ENCODE measurements around the gene SPSB1.

SPSB1 gene

DNA sequence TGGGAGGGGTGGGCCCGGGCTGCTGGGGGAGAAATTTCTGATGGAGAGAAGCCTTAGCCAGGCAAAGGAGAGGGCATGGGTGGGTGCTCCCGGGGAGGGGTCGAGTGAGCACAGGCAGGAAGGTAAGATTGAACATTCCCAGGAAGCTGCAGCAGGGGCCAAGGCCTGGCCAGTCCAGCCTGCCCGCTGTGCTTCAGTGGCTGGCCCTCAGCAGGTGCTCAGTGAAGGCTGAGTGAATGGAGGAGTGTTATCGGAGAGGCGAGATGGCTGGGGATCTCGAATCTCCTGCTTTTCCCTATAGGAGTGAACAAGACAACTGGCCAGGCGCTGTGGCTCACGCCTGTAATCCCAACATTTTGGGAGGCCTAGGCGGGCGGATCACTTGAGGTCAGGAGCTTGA is 20.9 kb downstream of the SPSB1 start:
- TF ChIP-seq, protein P1, sequence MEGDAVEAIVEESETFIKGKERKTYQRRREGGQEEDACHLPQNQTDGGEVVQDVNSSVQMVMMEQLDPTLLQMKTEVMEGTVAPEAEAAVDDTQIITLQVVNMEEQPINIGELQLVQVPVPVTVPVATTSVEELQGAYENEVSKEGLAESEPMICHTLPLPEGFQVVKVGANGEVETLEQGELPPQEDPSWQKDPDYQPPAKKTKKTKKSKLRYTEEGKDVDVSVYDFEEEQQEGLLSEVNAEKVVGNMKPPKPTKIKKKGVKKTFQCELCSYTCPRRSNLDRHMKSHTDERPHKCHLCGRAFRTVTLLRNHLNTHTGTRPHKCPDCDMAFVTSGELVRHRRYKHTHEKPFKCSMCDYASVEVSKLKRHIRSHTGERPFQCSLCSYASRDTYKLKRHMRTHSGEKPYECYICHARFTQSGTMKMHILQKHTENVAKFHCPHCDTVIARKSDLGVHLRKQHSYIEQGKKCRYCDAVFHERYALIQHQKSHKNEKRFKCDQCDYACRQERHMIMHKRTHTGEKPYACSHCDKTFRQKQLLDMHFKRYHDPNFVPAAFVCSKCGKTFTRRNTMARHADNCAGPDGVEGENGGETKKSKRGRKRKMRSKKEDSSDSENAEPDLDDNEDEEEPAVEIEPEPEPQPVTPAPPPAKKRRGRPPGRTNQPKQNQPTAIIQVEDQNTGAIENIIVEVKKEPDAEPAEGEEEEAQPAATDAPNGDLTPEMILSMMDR (IDR thresholded peaks at IDR 0.05; ENCODE audit: insufficient read depth, low read depth, low read length, missing control alignments), result no peak
- DNase-seq (ENCODE audit: low read depth), result no peak

DNA sequence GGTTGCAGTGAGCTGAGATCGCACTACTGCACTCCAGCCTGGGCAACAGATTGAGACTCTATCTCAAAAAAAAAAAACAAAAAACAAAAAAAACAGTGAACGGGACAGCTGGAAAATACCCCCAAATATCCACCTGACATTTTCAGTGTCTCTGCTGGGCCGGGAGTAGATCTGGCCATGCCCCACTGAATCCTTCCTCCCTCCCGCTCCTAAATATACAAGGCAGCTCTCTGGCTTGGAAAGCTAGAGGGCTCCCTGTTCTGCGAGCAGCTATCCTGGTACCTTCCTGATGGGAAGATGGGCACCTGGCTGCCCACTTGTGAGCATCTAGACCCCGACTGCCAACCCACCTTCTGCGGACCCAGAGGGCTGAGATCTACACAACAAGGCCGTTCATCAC is 21.4 kb downstream of the SPSB1 start:
- TF ChIP-seq, protein P1 (IDR thresholded peaks at IDR 0.05; ENCODE audit: insufficient read depth, low read depth, low read length, missing control alignments), result no peak
- H3K4me3 ChIP-seq (ENCODE audit: low read depth, low read length), result no peak overlapping the region
- no peak for DNase-seq (ENCODE audit: low read depth)

More for the DNA sequence above, 20.9 kb downstream of the SPSB1 start:
- no peak overlapping the region for H3K4me3 ChIP-seq (ENCODE audit: low read depth, low read length)

DNA sequence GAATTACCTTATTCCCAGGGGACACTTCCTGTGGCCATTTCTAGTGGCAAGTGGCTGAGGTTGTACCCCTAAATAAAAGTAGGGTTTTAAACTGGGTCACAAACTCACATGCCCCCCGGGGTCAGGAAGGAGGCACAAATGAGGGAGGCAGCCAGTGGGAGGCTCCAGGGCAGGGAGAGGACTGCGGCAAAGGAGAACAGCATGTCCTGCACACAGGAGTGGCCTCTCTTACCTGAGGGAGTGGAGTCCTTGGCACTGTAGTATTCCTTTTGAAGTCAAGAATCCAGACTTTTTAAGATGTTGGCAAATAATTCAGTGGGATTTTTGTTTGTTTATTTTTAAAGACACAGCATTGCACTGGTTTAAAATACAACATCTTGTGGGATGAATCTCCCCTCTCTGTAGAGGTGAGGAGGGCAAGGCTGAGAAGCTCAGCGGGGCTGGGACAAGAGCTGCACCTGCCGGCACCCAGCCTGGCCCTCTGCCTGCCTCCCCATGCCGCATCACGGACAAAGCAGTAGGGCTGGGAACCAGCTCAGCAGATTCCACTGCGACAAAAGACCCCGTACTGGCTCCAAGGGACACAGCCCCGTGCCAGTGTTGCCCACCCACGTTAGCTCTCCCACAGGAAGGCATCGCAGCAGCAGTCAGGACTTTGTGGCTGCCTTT is 22.2 kb downstream of the SPSB1 start:
- no peak for DNase-seq (ENCODE audit: low read depth)
- H3K4me3 ChIP-seq (ENCODE audit: low read depth, low read length), result no peak overlapping the region
- TF ChIP-seq, protein P1 (IDR thresholded peaks at IDR 0.05; ENCODE audit: insufficient read depth, low read depth, low read length, missing control alignments), result no peak

DNA sequence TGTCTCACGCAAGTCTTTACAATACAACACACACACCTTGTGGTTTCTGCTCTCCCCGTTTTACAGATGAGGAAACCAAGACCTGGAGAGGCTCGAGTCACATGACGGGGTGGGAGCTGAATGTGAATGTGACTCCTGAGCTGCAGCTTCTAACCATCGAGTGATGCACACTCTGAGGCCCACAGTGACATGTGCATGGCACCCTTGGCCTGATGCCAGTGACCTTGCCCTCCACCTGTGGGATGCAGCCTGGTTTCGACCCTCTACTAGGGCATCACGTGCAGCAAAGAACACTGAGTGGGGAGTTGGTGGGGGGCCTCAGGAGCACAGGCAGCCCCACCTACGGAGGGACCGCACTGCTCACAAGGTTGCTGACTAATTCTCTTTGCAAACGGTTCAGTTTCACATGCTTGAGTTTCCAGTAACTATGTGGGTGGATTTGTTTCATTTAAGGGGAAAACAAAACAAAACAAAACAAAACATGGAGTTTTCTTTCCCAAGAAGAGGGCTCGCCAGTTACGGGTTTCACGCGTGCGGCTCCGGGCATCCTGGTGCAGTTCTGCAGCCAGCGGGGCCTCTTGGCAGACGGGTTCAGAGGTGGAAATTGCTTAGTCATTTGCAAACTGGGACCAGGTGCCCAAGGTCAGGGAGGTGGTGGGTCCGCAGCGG is 22.9 kb downstream of the SPSB1 start:
- DNase-seq (ENCODE audit: low read depth), result peak; percentile 38
- TF ChIP-seq, protein P1 (IDR thresholded peaks at IDR 0.05; ENCODE audit: insufficient read depth, low read depth, low read length, missing control alignments), result no peak
- H3K4me3 ChIP-seq (ENCODE audit: low read depth, low read length), result no peak overlapping the region

DNA sequence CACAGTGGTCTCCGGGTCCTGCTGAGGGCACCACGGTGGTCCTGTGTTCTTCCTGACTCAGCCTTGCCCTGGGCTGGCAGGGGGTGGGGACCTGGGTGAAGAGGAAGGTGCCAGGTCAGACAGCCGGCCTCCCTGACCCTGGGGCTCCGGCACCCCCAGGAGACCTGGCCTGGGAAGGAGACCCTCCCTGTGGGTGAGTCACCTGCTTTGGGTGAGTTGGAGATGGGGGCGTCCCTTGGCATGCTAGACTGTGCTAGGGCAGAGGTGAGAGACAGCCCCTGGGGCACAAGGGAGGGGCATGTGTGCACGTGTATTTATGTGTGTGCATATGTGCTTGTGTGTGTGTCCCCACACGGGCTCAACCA is 23.4 kb downstream of the SPSB1 start:
- no peak for DNase-seq (ENCODE audit: low read depth)
- TF ChIP-seq, protein P1 (IDR thresholded peaks at IDR 0.05; ENCODE audit: insufficient read depth, low read depth, low read length, missing control alignments), result no peak

DNA sequence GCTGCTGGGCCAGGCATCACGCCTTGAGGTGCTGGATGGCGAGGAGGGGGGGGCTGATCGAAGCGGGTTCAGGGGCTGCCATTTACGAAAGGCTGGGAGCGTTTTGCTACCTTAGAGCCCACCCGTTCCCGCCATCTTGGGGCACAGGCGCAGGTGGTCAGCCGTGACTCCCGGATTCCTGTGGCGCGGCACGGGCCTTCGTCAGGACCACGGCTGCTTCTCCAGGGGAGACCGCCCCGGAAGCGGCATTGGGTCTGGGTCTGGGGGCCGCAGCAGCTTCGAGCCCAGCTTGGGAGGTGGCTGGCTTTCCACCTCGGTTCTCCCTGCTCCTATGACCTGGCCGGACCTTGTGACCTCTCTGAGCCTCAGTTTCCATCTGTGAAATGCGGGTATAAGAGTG is 23.8 kb downstream of the SPSB1 start:
- DNase-seq (ENCODE audit: low read depth), result no peak
- H3K4me3 ChIP-seq (ENCODE audit: low read depth, low read length), result no peak overlapping the region
- TF ChIP-seq, protein P1 (IDR thresholded peaks at IDR 0.05; ENCODE audit: insufficient read depth, low read depth, low read length, missing control alignments), result no peak

More for the DNA sequence above, 23.4 kb downstream of the SPSB1 start:
- H3K4me3 ChIP-seq (ENCODE audit: low read depth, low read length), result no peak overlapping the region
